B cell (primary cell): ENCODE measurements around the gene MYORG. TPM values are rescaled to one million over a fixed set of nuclear protein-coding genes. Genes with fewer than 3 reads are reported as not detected.

ENCODE experiments used
- ATAC-seq: fragments of 200-7000 bp; cut with Tn5 transposase; one replicate; pipeline ENCODE4 v1.10.0; 2021; ENCODE audit warnings: low read depth, mild to moderate bottlenecking, moderate number of reproducible peaks, moderate library complexity
- CTCF ChIA-PET: fragments of 350-600 bp; sonication (Branson Sonifier 250); formaldehyde crosslinking; loops from one replicate; lab custom pipeline; 2021; ENCODE audit warnings: antibody characterized with exemption, inconsistent platforms; lab: Charles Lee
- POLR2A ChIA-PET: fragments of 350-600 bp; sonication (Branson Sonifier 250); formaldehyde crosslinking; loops from one replicate; lab custom pipeline; 2021; ENCODE audit warnings: antibody characterized with exemption; lab: Charles Lee
- DNase-seq: peaks from one replicate; pipeline ENCODE4 v3.0.0; 2013
- H2AFZ ChIP-seq: 2 replicates; pipeline ENCODE4 v1.6.1; 2012; ENCODE audit warnings: mild to moderate bottlenecking, low read depth, low read length; ENCODE audit not compliant: insufficient read depth, poor library complexity, severe bottlenecking
- H3K27ac ChIP-seq, 2 donors: 1 replicate in 1 of 2; 2 replicates in 1 of 2; pipeline ENCODE4 v1.5.1; 2012 to 2013; ENCODE audit warnings: low read length in 2 of 2, mild to moderate bottlenecking in 2 of 2, moderate library complexity in 1 of 2
- H3K27me3 ChIP-seq, 4 experiments: fragments of 200-600 bp in 1 of 4; sonication (generic) in 1 of 4; replicated peaks in 1 of 4; 1 replicate in 2 of 4; 2 replicates in 2 of 4; pipeline versions ENCODE4 v1.6.1 to v1.7.0; 2013 to 2016; ENCODE audit warnings: low read length in 3 of 4, mild to moderate bottlenecking in 2 of 4, mixed read lengths in 1 of 4, moderate library complexity in 1 of 4; ENCODE audit not compliant: insufficient read depth in 4 of 4, control insufficient read depth in 3 of 4; ENCODE audit errors: control extremely low read depth in 1 of 4
- H3K36me3 ChIP-seq, 2 experiments: replicated peaks in 1 of 2; 1 replicate in 1 of 2; 2 replicates in 1 of 2; pipeline versions ENCODE4 v1.6.1 to v1.7.1; 2013; ENCODE audit warnings: low read length in 1 of 2; ENCODE audit not compliant: insufficient read depth in 2 of 2, control insufficient read depth in 1 of 2; ENCODE audit errors: control extremely low read depth in 1 of 2, extremely low read depth in 1 of 2
- H3K4me1 ChIP-seq, 2 donors: fragments of 200-600 bp in 1 of 2; sonication (generic) in 1 of 2; 1 replicate in 1 of 2; 2 replicates in 1 of 2; pipeline versions ENCODE4 v1.5.1 to v1.6.1; 2013 to 2017; ENCODE audit warnings: low read length in 2 of 2; ENCODE audit not compliant: control insufficient read depth in 2 of 2, insufficient read depth in 2 of 2
- H3K4me2 ChIP-seq: replicated peaks from 2 replicates; pipeline ENCODE3; 2012; ENCODE audit warnings: mild to moderate bottlenecking, low read depth, low read length; ENCODE audit not compliant: poor library complexity, severe bottlenecking
- H3K4me3 ChIP-seq, 5 experiments: fragments of 200-600 bp in 1 of 5; sonication (generic) in 1 of 5; 1 replicate in 3 of 5; 2 replicates in 2 of 5; pipeline versions ENCODE4 v1.5.1 to v1.7.0; 2011 to 2016; ENCODE audit warnings: low read length in 4 of 5, mild to moderate bottlenecking in 4 of 5, low read depth in 2 of 5, control low read depth in 1 of 5, moderate library complexity in 1 of 5; ENCODE audit not compliant: insufficient read depth in 1 of 5; ENCODE audit errors: control extremely low read depth in 1 of 5, extremely low read depth in 1 of 5
- H3K79me2 ChIP-seq: fragments of 200-600 bp; sonication (generic); one replicate; pipeline ENCODE4 v1.6.0; 2016; ENCODE audit warnings: low read length; ENCODE audit not compliant: control insufficient read depth, insufficient read depth
- H3K9ac ChIP-seq: fragments of 200-600 bp; sonication (generic); 2 replicates; pipeline ENCODE4 v1.6.1; 2017; ENCODE audit warnings: mild to moderate bottlenecking, low read length, moderate library complexity
- H3K9me3 ChIP-seq, 3 donors: one replicate each; pipeline versions ENCODE4 v1.6.1 to v1.7.1; 2013; ENCODE audit warnings: low read length in 2 of 3; ENCODE audit not compliant: control insufficient read depth in 2 of 3, insufficient read depth in 1 of 3; ENCODE audit errors: control extremely low read depth in 1 of 3
- H4K20me1 ChIP-seq: 2 replicates; pipeline ENCODE4 v1.6.0; 2012; ENCODE audit warnings: mild to moderate bottlenecking, low read length; ENCODE audit not compliant: insufficient read depth, control insufficient read depth, poor library complexity, severe bottlenecking
- H3K27ac Mint-ChIP-seq: one replicate; pipeline ENCODE4 v1.8.0; 2021; ENCODE audit warnings: mixed read lengths
- H3K27me3 Mint-ChIP-seq: one replicate; pipeline ENCODE4 v1.8.0; 2021; ENCODE audit warnings: mixed read lengths
- H3K4me1 Mint-ChIP-seq: one replicate; pipeline ENCODE4 v1.8.0; 2021; ENCODE audit warnings: mixed read lengths
- H3K4me3 Mint-ChIP-seq: one replicate; pipeline ENCODE4 v1.8.0; 2021; ENCODE audit warnings: mixed read lengths
- H3K9me3 Mint-ChIP-seq: one replicate; pipeline ENCODE4 v1.8.0; 2022; ENCODE audit warnings: mixed read lengths; ENCODE audit not compliant: insufficient read depth
- EZH2 ChIP-seq: IDR thresholded peaks from 2 replicates; pipeline ENCODE4 v1.6.1; 2012; ENCODE audit warnings: borderline replicate concordance, low read depth, mild to moderate bottlenecking, moderate library complexity, low read length; ENCODE audit not compliant: insufficient read depth, poor library complexity, severe bottlenecking
- WGBS: methylation state at CpG from one replicate; pipeline ENCODE4 v1.1.5; 2013; ENCODE audit warnings: missing lambda C conversion rate; ENCODE audit not compliant: insufficient coverage; 5-methylcytosine and 5-hydroxymethylcytosine counted together
- intact Hi-C: fragments of 100-400 bp; cut with micrococcal nuclease; formaldehyde crosslinking; loops from one replicate; pipeline ENCODE4 v1.10.0; 2022
- polyA plus RNA-seq: library from polyadenylated mRNA; depleted of rRNA; stranded (reverse); fragments of >200 nt; gene quantifications from 2 replicates; pipeline ENCODE4 v1.2.3, GENCODE V29; 2012
- total RNA-seq, 2 donors: library from RNA; stranded (reverse); fragments of 120-200 nt in 1 of 2; gene quantifications; 1 replicate in 1 of 2; 2 replicates in 1 of 2; pipeline versions ENCODE4 v1.2.3 to v1.2.4, GENCODE V29; 2013 to 2022
- TF ChIP-seq, protein P1 (sequence below): fragments of 200-600 bp; IDR thresholded peaks from one replicate; pipeline ENCODE4 v1.8.0; 2022; ENCODE audit warnings: antibody characterized with exemption, mild to moderate bottlenecking

The MYORG gene
- total and polyA plus RNA-seq, 2 donors (not counting 1 experiment from before 2014, with no cell fraction given) = 0.27 to 0.37 TPM

DNA sequence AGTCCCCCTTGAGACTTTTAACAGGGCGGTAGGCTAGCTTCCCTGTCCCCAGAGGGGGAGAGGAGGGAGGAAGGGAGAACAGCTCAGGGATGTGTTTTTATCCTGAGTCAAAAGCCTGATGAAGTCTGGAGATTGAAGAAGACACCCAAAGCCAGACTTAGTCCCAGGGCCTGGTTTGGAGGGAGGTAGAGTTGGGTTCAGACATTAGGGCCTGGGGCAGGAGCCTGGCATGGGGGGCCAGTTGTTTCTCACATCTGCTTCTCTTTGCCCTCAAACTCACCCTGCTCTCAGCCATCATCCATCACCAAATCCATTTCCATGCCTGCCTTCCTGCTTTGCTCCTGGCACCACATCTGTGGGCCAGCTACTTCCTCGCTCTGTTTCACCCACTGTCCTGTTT, 2.9 kb downstream of the MYORG start:
- no peak overlapping the region for H3K4me2 ChIP-seq
- ATAC-seq (no peak), DNase-seq (no peak)
- Mint-ChIP-seq H3K4me1 (peaks cover 16% of the 10 kb centered on the region), H3K27ac (no peak overlapping the region), H3K27me3 (no peaks in the 10 kb centered on the region), H3K9me3 (no peaks in the 10 kb centered on the region), H3K4me3 (no peak overlapping the region)
- POLR2A ChIA-PET = no interaction called here
- no peaks in the 10 kb centered on the region for H3K79me2 ChIP-seq
- no peaks in the 10 kb centered on the region for H3K36me3 ChIP-seq
- H3K9ac ChIP-seq = no peak overlapping the region
- intact Hi-C loops = loop anchor here (10.0 kb wide), 2 partner anchors 449 to 899 kb away; partner anchors contain the start of gene NOL6
- H3K4me1 ChIP-seq = peaks cover 9 to 18% of the 10 kb centered on the region in 2 donors
- H3K9me3 ChIP-seq = peaks cover 0 to 22% (median 0%) of the 10 kb centered on the region in 3 donors
- CTCF ChIA-PET = interaction anchor here (0.8 to 1.3 kb wide), 3 partner anchors 30 to 42 kb away, joined by 3 to 4 read pairs (median 3); no protein-coding TSS in a partner anchor
- no peak overlapping the region for H2AFZ ChIP-seq
- no peaks in the 10 kb centered on the region for H4K20me1 ChIP-seq
- no peaks in the 10 kb centered on the region for H3K27me3 ChIP-seq
- H3K4me3 ChIP-seq = no peak overlapping the region
- no peak overlapping the region for H3K27ac ChIP-seq
- WGBS = 89% methylated on average over 2 of the region's 2 CpGs
- TF ChIP-seq, protein P1, sequence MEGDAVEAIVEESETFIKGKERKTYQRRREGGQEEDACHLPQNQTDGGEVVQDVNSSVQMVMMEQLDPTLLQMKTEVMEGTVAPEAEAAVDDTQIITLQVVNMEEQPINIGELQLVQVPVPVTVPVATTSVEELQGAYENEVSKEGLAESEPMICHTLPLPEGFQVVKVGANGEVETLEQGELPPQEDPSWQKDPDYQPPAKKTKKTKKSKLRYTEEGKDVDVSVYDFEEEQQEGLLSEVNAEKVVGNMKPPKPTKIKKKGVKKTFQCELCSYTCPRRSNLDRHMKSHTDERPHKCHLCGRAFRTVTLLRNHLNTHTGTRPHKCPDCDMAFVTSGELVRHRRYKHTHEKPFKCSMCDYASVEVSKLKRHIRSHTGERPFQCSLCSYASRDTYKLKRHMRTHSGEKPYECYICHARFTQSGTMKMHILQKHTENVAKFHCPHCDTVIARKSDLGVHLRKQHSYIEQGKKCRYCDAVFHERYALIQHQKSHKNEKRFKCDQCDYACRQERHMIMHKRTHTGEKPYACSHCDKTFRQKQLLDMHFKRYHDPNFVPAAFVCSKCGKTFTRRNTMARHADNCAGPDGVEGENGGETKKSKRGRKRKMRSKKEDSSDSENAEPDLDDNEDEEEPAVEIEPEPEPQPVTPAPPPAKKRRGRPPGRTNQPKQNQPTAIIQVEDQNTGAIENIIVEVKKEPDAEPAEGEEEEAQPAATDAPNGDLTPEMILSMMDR = no peak
- no peak for TF ChIP-seq EZH2

DNA sequence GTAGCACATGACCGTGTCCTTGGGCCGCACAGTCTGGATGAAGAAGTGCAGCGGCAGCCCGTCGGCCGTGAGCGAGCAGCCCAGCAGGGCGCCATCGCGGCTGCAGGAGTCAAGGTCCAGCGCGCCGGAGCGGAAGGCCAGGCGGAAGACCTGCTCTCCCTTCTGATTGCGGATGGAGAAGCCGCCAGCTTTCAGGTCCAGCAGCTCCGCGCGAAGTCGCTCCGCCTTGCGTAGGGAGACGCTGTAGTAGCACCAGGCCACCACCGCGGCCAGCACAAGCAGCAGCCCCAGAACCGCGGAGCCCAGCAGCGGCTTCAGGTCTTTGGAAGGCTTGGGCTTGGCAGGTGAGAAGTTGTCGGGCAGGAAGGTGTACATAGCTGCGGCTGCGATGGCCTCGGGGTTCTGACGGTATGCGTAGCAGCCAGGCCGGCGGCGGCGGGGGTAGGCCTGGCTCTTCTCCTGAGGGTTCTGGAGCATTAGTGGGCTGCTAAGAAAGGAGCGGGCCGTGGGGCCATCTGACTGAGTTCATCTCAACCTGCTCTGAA, 4.2 kb downstream of the MYORG start:
- Histone ChIP-seq H4K20me1 (no peaks in the 10 kb centered on the region), H3K4me1 (peaks cover 9 to 16% of the 10 kb centered on the region in 2 donors), H3K36me3 (no peaks in the 10 kb centered on the region), H3K9ac (no peak overlapping the region), H3K27me3 (no peaks in the 10 kb centered on the region), H2AFZ (no peak overlapping the region), H3K9me3 (peaks cover 0 to 28% (median 0%) of the 10 kb centered on the region in 3 donors), H3K4me3 (no peak overlapping the region), H3K27ac (no peak overlapping the region), H3K79me2 (no peaks in the 10 kb centered on the region), H3K4me2 (no peak overlapping the region)
- Mint-ChIP-seq H3K27me3 (no peaks in the 10 kb centered on the region), H3K27ac (no peak overlapping the region), H3K4me3 (no peak overlapping the region), H3K4me1 (peaks cover 12% of the 10 kb centered on the region), H3K9me3 (no peaks in the 10 kb centered on the region)
- TF ChIP-seq, protein P1 = no peak
- TF ChIP-seq EZH2 = no peak
- ATAC-seq (no peak), DNase-seq (no peak)
- CTCF ChIA-PET = interaction anchor here (0.7 kb wide), 1 partner anchor 131 kb away, joined by 3 read pairs; no protein-coding TSS in a partner anchor
- WGBS = 98% methylated on average over 39 of the region's 41 CpGs
- intact Hi-C loops = loop anchor here (10.0 kb wide), 2 partner anchors 448 to 898 kb away; partner anchors contain the start of gene NOL6
- POLR2A ChIA-PET = no interaction called here
